Activated naive CD8-positive, alpha-beta T cell treated with anti-CD3 and anti-CD28 coated beads for 36 hours (primary cell): ENCODE data around the gene IL1RAPL2. TPM values are rescaled to one million over a fixed set of nuclear protein-coding genes. Genes with fewer than 3 reads are reported as not detected.
"Not testable (repeated sequence)": the region's sequence is repeated elsewhere in the genome, so short reads cannot be mapped to it uniquely, and the experiment has no call there.

Source experiments
- DNase-seq: peaks from one replicate; pipeline ENCODE4 v3.0.0; 2021
- H3K27ac Mint-ChIP-seq: one replicate; pipeline ENCODE4 v1.8.0; 2022; ENCODE audit warnings: mild to moderate bottlenecking, moderate library complexity, mixed read lengths
- H3K27me3 Mint-ChIP-seq: one replicate; pipeline ENCODE4 v1.8.0; 2022; ENCODE audit warnings: mild to moderate bottlenecking, mixed read lengths
- H3K36me3 Mint-ChIP-seq: one replicate; pipeline ENCODE4 v1.8.0; 2021; ENCODE audit warnings: mild to moderate bottlenecking, mixed read lengths
- H3K4me1 Mint-ChIP-seq: one replicate; pipeline ENCODE4 v1.8.0; 2021; ENCODE audit warnings: mixed read lengths
- H3K4me3 Mint-ChIP-seq: one replicate; pipeline ENCODE4 v1.8.0; 2022; ENCODE audit warnings: mild to moderate bottlenecking, moderate library complexity, mixed read lengths
- H3K9me3 Mint-ChIP-seq: one replicate; pipeline ENCODE4 v1.8.0; 2022; ENCODE audit warnings: mixed read lengths
- total RNA-seq, 2 experiments: library from RNA; stranded (reverse); gene quantifications; one replicate each; pipeline ENCODE4 v1.2.3, GENCODE V29; 2021

Gene IL1RAPL2
- total RNA-seq, 2 experiments from 2014 or later: not detected

- Mint-ChIP-seq H3K4me1 (no peaks in the 10 kb centered on the region), H3K36me3 (no peaks in the 10 kb centered on the region), H3K4me3 (no peak overlapping the region), H3K27ac (no peak overlapping the region), H3K27me3 (peaks cover 3% of the 10 kb centered on the region), H3K9me3 (no peaks in the 10 kb centered on the region)
- DNase-seq: no peak
These were observed 297.5 kb downstream of the IL1RAPL2 start for GRCh38 chrX:104863466-104863865.

- Mint-ChIP-seq H3K27me3 (peaks cover 3% of the 10 kb centered on the region), H3K4me3 (no peak overlapping the region), H3K36me3 (no peaks in the 10 kb centered on the region), H3K27ac (no peak overlapping the region), H3K4me1 (no peaks in the 10 kb centered on the region), H3K9me3 (no peaks in the 10 kb centered on the region)
- no peak for DNase-seq
These were observed 298.3 kb downstream of the IL1RAPL2 start for GRCh38 chrX:104864296-104864695.

- Mint-ChIP-seq H3K4me1 (no peaks in the 10 kb centered on the region), H3K36me3 (no peaks in the 10 kb centered on the region), H3K27me3 (no peaks in the 10 kb centered on the region), H3K4me3 (no peak overlapping the region), H3K27ac (no peak overlapping the region), H3K9me3 (no peaks in the 10 kb centered on the region)
- DNase-seq: no peak
These were observed 311.5 kb downstream of the IL1RAPL2 start for GRCh38 chrX:104877504-104877903.

- Mint-ChIP-seq H3K36me3 (no peaks in the 10 kb centered on the region), H3K4me1 (peaks cover 1% of the 10 kb centered on the region), H3K27me3 (no peaks in the 10 kb centered on the region), H3K27ac (no peak overlapping the region), H3K4me3 (no peak overlapping the region), H3K9me3 (peaks cover 2% of the 10 kb centered on the region)
- no peak for DNase-seq
These were observed 336.1 kb downstream of the IL1RAPL2 start for GRCh38 chrX:104902070-104902469.

GRCh38 chrX:104909694-104910093 is 343.7 kb downstream of the IL1RAPL2 start:
- not testable (repeated sequence) for H3K36me3 Mint-ChIP-seq, H3K9me3 Mint-ChIP-seq, H3K27me3 Mint-ChIP-seq
- Mint-ChIP-seq H3K4me3 (peak overlapping the region; percentile 73), H3K4me1 (peaks cover 10% of the 10 kb centered on the region), H3K27ac (peak overlapping the region; percentile 67)
- DNase-seq: peak; percentile 16

- Mint-ChIP-seq H3K36me3 (no peaks in the 10 kb centered on the region), H3K4me1 (peaks cover 10% of the 10 kb centered on the region), H3K4me3 (no peak overlapping the region), H3K27ac (no peak overlapping the region), H3K9me3 (no peaks in the 10 kb centered on the region), H3K27me3 (no peaks in the 10 kb centered on the region)
- no peak for DNase-seq
These were observed 347.3 kb downstream of the IL1RAPL2 start for GRCh38 chrX:104913348-104913747.

- not testable (repeated sequence) for H3K27me3 Mint-ChIP-seq, DNase-seq, H3K4me3 Mint-ChIP-seq, H3K9me3 Mint-ChIP-seq, H3K27ac Mint-ChIP-seq, H3K36me3 Mint-ChIP-seq
- peaks cover 10% of the 10 kb centered on the region for H3K4me1 Mint-ChIP-seq
These were observed 348.7 kb downstream of the IL1RAPL2 start for GRCh38 chrX:104914686-104915085.

- no peak overlapping the region for H3K4me3 Mint-ChIP-seq
- H3K9me3 Mint-ChIP-seq: no peaks in the 10 kb centered on the region
- H3K4me1 Mint-ChIP-seq: no peaks in the 10 kb centered on the region
- H3K36me3 Mint-ChIP-seq: no peaks in the 10 kb centered on the region
- DNase-seq: no peak
- no peaks in the 10 kb centered on the region for H3K27me3 Mint-ChIP-seq
- no peak overlapping the region for H3K27ac Mint-ChIP-seq
These were observed 352.1 kb downstream of the IL1RAPL2 start for GRCh38 chrX:104918122-104918521.

GRCh38 chrX:104921584-104922205 is 355.7 kb downstream of the IL1RAPL2 start:
- no peak for DNase-seq
- H3K36me3 Mint-ChIP-seq: no peaks in the 10 kb centered on the region
- no peak overlapping the region for H3K27ac Mint-ChIP-seq
- H3K9me3 Mint-ChIP-seq: no peaks in the 10 kb centered on the region
- no peak overlapping the region for H3K4me3 Mint-ChIP-seq
- H3K27me3 Mint-ChIP-seq: no peaks in the 10 kb centered on the region
- H3K4me1 Mint-ChIP-seq: no peaks in the 10 kb centered on the region

GRCh38 chrX:104922206-104922621 is 356.2 kb downstream of the IL1RAPL2 start:
- no peaks in the 10 kb centered on the region for H3K4me1 Mint-ChIP-seq
- H3K9me3 Mint-ChIP-seq: no peaks in the 10 kb centered on the region
- no peak overlapping the region for H3K4me3 Mint-ChIP-seq
- no peaks in the 10 kb centered on the region for H3K36me3 Mint-ChIP-seq
- peak; percentile 53 for DNase-seq
- no peaks in the 10 kb centered on the region for H3K27me3 Mint-ChIP-seq
- H3K27ac Mint-ChIP-seq: no peak overlapping the region

- H3K36me3 Mint-ChIP-seq: no peaks in the 10 kb centered on the region
- no peak overlapping the region for H3K27ac Mint-ChIP-seq
- H3K27me3 Mint-ChIP-seq: no peaks in the 10 kb centered on the region
- no peak for DNase-seq
- no peaks in the 10 kb centered on the region for H3K9me3 Mint-ChIP-seq
- no peak overlapping the region for H3K4me3 Mint-ChIP-seq
- H3K4me1 Mint-ChIP-seq: no peaks in the 10 kb centered on the region
These were observed 363.3 kb downstream of the IL1RAPL2 start for GRCh38 chrX:104929324-104929723.

GRCh38 chrX:104935581-104935980 is 369.6 kb downstream of the IL1RAPL2 start:
- no peaks in the 10 kb centered on the region for H3K27me3 Mint-ChIP-seq
- no peak for DNase-seq
- H3K9me3 Mint-ChIP-seq: no peaks in the 10 kb centered on the region
- no peak overlapping the region for H3K27ac Mint-ChIP-seq
- H3K4me1 Mint-ChIP-seq: no peaks in the 10 kb centered on the region
- no peak overlapping the region for H3K4me3 Mint-ChIP-seq
- H3K36me3 Mint-ChIP-seq: no peaks in the 10 kb centered on the region

GRCh38 chrX:104953251-104953650 is 387.3 kb downstream of the IL1RAPL2 start:
- H3K27ac Mint-ChIP-seq: no peak overlapping the region
- H3K9me3 Mint-ChIP-seq: no peaks in the 10 kb centered on the region
- H3K4me3 Mint-ChIP-seq: no peak overlapping the region
- no peaks in the 10 kb centered on the region for H3K36me3 Mint-ChIP-seq
- no peaks in the 10 kb centered on the region for H3K4me1 Mint-ChIP-seq
- no peak for DNase-seq
- H3K27me3 Mint-ChIP-seq: no peaks in the 10 kb centered on the region

- no peaks in the 10 kb centered on the region for H3K27me3 Mint-ChIP-seq
- H3K36me3 Mint-ChIP-seq: no peaks in the 10 kb centered on the region
- no peaks in the 10 kb centered on the region for H3K9me3 Mint-ChIP-seq
- no peak overlapping the region for H3K4me3 Mint-ChIP-seq
- DNase-seq: no peak
- H3K27ac Mint-ChIP-seq: no peak overlapping the region
- H3K4me1 Mint-ChIP-seq: no peaks in the 10 kb centered on the region
These were observed 395.9 kb downstream of the IL1RAPL2 start for GRCh38 chrX:104961926-104962325.

GRCh38 chrX:104968241-104968640 is 402.2 kb downstream of the IL1RAPL2 start:
- no peak overlapping the region for H3K4me3 Mint-ChIP-seq
- no peak overlapping the region for H3K27ac Mint-ChIP-seq
- no peaks in the 10 kb centered on the region for H3K27me3 Mint-ChIP-seq
- no peaks in the 10 kb centered on the region for H3K9me3 Mint-ChIP-seq
- no peaks in the 10 kb centered on the region for H3K36me3 Mint-ChIP-seq
- no peak for DNase-seq
- H3K4me1 Mint-ChIP-seq: no peaks in the 10 kb centered on the region

GRCh38 chrX:104972737-104973136 is 406.7 kb downstream of the IL1RAPL2 start:
- Mint-ChIP-seq H3K9me3 (no peaks in the 10 kb centered on the region), H3K36me3 (no peaks in the 10 kb centered on the region), H3K4me1 (no peaks in the 10 kb centered on the region), H3K27me3 (no peaks in the 10 kb centered on the region), H3K4me3 (no peak overlapping the region), H3K27ac (no peak overlapping the region)
- DNase-seq: no peak
